Liver (tissue), 9 donors: ENCODE results near the gene ULK4. TPM values are rescaled to one million over a fixed set of nuclear protein-coding genes. Genes with fewer than 3 reads are reported as not detected.

Experiments
- DNase-seq: peaks from one replicate; pipeline ENCODE4 v3.0.0-alpha.2; 2017; ENCODE audit warnings: low spot score
- H3K27ac ChIP-seq, 2 donors: one replicate each; pipeline ENCODE4 v1.7.0; 2013; ENCODE audit warnings: inconsistent platforms in 2 of 2, low read length in 2 of 2, control low read depth in 1 of 2, low read depth in 1 of 2, mild to moderate bottlenecking in 1 of 2
- H3K27me3 ChIP-seq, 4 donors: one replicate each; pipeline versions ENCODE4 v1.6.1 to v1.7.0; 2013; ENCODE audit warnings: low read length in 3 of 4, inconsistent platforms in 1 of 4, mild to moderate bottlenecking in 1 of 4, moderate library complexity in 1 of 4; ENCODE audit not compliant: control insufficient read depth in 4 of 4, insufficient read depth in 4 of 4
- H3K36me3 ChIP-seq, 4 donors: one replicate each; pipeline versions ENCODE4 v1.6.1 to v1.7.0; 2013; ENCODE audit warnings: low read length in 3 of 4, mild to moderate bottlenecking in 3 of 4, low read depth in 1 of 4, moderate library complexity in 1 of 4; ENCODE audit not compliant: control insufficient read depth in 4 of 4, insufficient read depth in 3 of 4
- H3K4me1 ChIP-seq, 4 donors: one replicate each; pipeline versions ENCODE4 v1.6.1 to v1.7.0; 2013; ENCODE audit warnings: low read length in 3 of 4, mild to moderate bottlenecking in 3 of 4, moderate library complexity in 1 of 4; ENCODE audit not compliant: control insufficient read depth in 4 of 4, insufficient read depth in 4 of 4
- H3K4me3 ChIP-seq, 3 donors: one replicate each; pipeline versions ENCODE4 v1.6.1 to v1.7.0; 2013; ENCODE audit warnings: low read length in 3 of 3, control low read depth in 1 of 3, low read depth in 1 of 3, mild to moderate bottlenecking in 1 of 3
- H3K9ac ChIP-seq, 2 donors: one replicate each; pipeline ENCODE4 v1.7.0; 2013; ENCODE audit warnings: low read length in 2 of 2, mild to moderate bottlenecking in 2 of 2, moderate library complexity in 2 of 2, control low read depth in 1 of 2, low read depth in 1 of 2
- H3K9me3 ChIP-seq, 4 donors: one replicate each; pipeline versions ENCODE4 v1.6.1 to v1.7.0; 2013; ENCODE audit warnings: low read length in 3 of 4; ENCODE audit not compliant: control insufficient read depth in 4 of 4
- ATF3 ChIP-seq: IDR thresholded peaks from 2 replicates; pipeline ENCODE4 v1.6.1; 2016; ENCODE audit warnings: antibody characterized with exemption
- CTCF ChIP-seq: fragments of 150-350 bp; IDR thresholded peaks from 2 replicates; pipeline ENCODE4 v1.5.1; 2017; ENCODE audit warnings: improper control_type of control experiment, low read depth, low read length; ENCODE audit not compliant: missing input control
- EGR1 ChIP-seq, 2 donors: IDR thresholded peaks; 2 replicates each; pipeline ENCODE4 v1.6.1; 2016 to 2018; ENCODE audit warnings: antibody characterized with exemption in 2 of 2, low read depth in 2 of 2
- FOXA1 ChIP-seq: IDR thresholded peaks from 2 replicates; pipeline ENCODE4 v1.6.1; 2016; ENCODE audit warnings: antibody characterized with exemption
- FOXA2 ChIP-seq: IDR thresholded peaks from 2 replicates; pipeline ENCODE4 v1.6.1; 2016; ENCODE audit warnings: antibody characterized with exemption
- GABPA ChIP-seq, 2 donors: IDR thresholded peaks in 1 of 2; conservative IDR thresholded peaks in 1 of 2; 2 replicates each; pipeline ENCODE4 v1.6.1; 2016; ENCODE audit warnings: antibody characterized with exemption in 2 of 2, mild to moderate bottlenecking in 1 of 2, moderate library complexity in 1 of 2
- HNF4A ChIP-seq, 2 donors: conservative IDR thresholded peaks; 2 replicates each; pipeline ENCODE4 v1.6.1; 2016; ENCODE audit warnings: antibody characterized with exemption in 2 of 2, mild to moderate bottlenecking in 2 of 2
- HNF4G ChIP-seq: IDR thresholded peaks from 2 replicates; pipeline ENCODE4 v1.6.1; 2016; ENCODE audit warnings: antibody characterized with exemption
- JUND ChIP-seq, 2 donors: IDR thresholded peaks; 2 replicates each; pipeline ENCODE4 v1.6.1; 2016; ENCODE audit warnings: antibody characterized with exemption in 2 of 2
- MAX ChIP-seq: IDR thresholded peaks from 2 replicates; pipeline ENCODE4 v1.6.1; 2016; ENCODE audit warnings: antibody characterized with exemption
- NR2F2 ChIP-seq: IDR thresholded peaks from 2 replicates; pipeline ENCODE4 v1.6.1; 2016; ENCODE audit warnings: antibody characterized with exemption
- RAD21 ChIP-seq, 2 donors: IDR thresholded peaks; 2 replicates each; pipeline ENCODE4 v1.6.1; 2016; ENCODE audit warnings: antibody characterized with exemption in 2 of 2, mild to moderate bottlenecking in 2 of 2
- REST ChIP-seq: IDR thresholded peaks from 2 replicates; pipeline ENCODE4 v1.6.1; 2016; ENCODE audit warnings: antibody characterized with exemption, mild to moderate bottlenecking
- RXRA ChIP-seq, 2 donors: IDR thresholded peaks; 2 replicates each; pipeline ENCODE4 v1.6.1; 2017 to 2018; ENCODE audit warnings: antibody characterized with exemption in 2 of 2, mild to moderate bottlenecking in 1 of 2
- SP1 ChIP-seq: IDR thresholded peaks from 2 replicates; pipeline ENCODE4 v1.6.1; 2018; ENCODE audit warnings: antibody characterized with exemption, mild to moderate bottlenecking
- TAF1 ChIP-seq: conservative IDR thresholded peaks from 2 replicates; pipeline ENCODE4 v1.6.1; 2016; ENCODE audit warnings: antibody characterized with exemption, mild to moderate bottlenecking
- YY1 ChIP-seq: IDR thresholded peaks from 2 replicates; pipeline ENCODE4 v1.6.1; 2016; ENCODE audit warnings: antibody characterized with exemption, mild to moderate bottlenecking
- ZBTB33 ChIP-seq: IDR thresholded peaks from 2 replicates; pipeline ENCODE4 v1.6.1; 2016; ENCODE audit warnings: antibody characterized with exemption
- WGBS: extraction: QIAGEN DNeasy Blood & Tissue Kit; methylation state at CpG from one replicate; pipeline ENCODE4 v1.1.7; 2013; 5-methylcytosine and 5-hydroxymethylcytosine counted together
- polyA plus RNA-seq, 2 donors: library from polyadenylated mRNA; stranded (reverse) in 1 of 2; unstranded in 1 of 2; fragments of 200-250 nt in 1 of 2; fragments of >200 nt in 1 of 2; fragmentation: Nextera tagmentation in 1 of 2; extraction: Ambion mirVana in 1 of 2; gene quantifications; one replicate each; pipeline versions ENCODE4 v1.2.1 to v1.2.3, GENCODE V29; 2013 to 2015
- total RNA-seq, 2 donors: library from RNA; depleted of rRNA; stranded (reverse); fragments of >200 nt; gene quantifications; one replicate each; pipeline ENCODE4 v1.2.3, GENCODE V29; 2014
- donor health status: healthy.
- donor health status: healthy.
- donor health status: healthy.
- donor health status: healthy.
- donor health status: healthy.

ULK4 gene
- total and polyA plus RNA-seq, 4 donors, result 1.1 to 11.5 (median 3.2) TPM

GRCh38 chr3:41467481-41467880, 494.4 kb downstream of the ULK4 start:
- Histone ChIP-seq H3K4me3 (no peak overlapping the region), H3K27me3 (no peaks in the 10 kb centered on the region), H3K9me3 (peaks cover 3 to 11% (median 5%) of the 10 kb centered on the region in 4 donors), H3K36me3 (no peaks in the 10 kb centered on the region), H3K9ac (no peak overlapping the region), H3K27ac (no peak overlapping the region), H3K4me1 (no peaks in the 10 kb centered on the region)
- DNase-seq, result no peak
- no peak for TF ChIP-seq TAF1
- TF ChIP-seq NR2F2, result no peak
- no peak for TF ChIP-seq JUND (IDR thresholded peaks at IDR 0.05)
- TF ChIP-seq ZBTB33, result no peak
- TF ChIP-seq FOXA2, result no peak
- no peak for TF ChIP-seq REST
- TF ChIP-seq FOXA1, result no peak
- no peak for TF ChIP-seq SP1
- TF ChIP-seq RAD21 (IDR thresholded peaks at IDR 0.05), result no peak
- no peak for TF ChIP-seq HNF4A (conservative IDR thresholded peaks at IDR 0.05)
- TF ChIP-seq ATF3, result no peak
- no peak for TF ChIP-seq EGR1 (IDR thresholded peaks at IDR 0.05; ENCODE audit: low read depth in 2 of 2)
- TF ChIP-seq MAX, result no peak
- no peak for TF ChIP-seq RXRA (IDR thresholded peaks at IDR 0.05)
- no peak for TF ChIP-seq GABPA (IDR thresholded peaks at IDR 0.05 in 1 of 2, conservative IDR thresholded peaks at IDR 0.05 in 1 of 2)
- TF ChIP-seq HNF4G, result no peak
- no peak for TF ChIP-seq CTCF
- no peak for TF ChIP-seq YY1
- WGBS, result 79% methylated on average over 1 of the region's 1 CpG
